ENCODE measurements around the gene MAPK14.
"Not testable (repeated sequence)": the region's sequence is repeated elsewhere in the genome, so short reads cannot be mapped to it uniquely, and the experiment has no call there.

Gene MAPK14

GRCh38 chr6:36068586-36068985, 41.0 kb downstream of the MAPK14 start:
- no peak for DNase-seq (ENCODE audit: low read depth in 2 of 3, low spot score in 1 of 3)

- no peak for DNase-seq (ENCODE audit: low read depth in 2 of 3, low spot score in 1 of 3)
Measured at GRCh38 chr6:36069573-36069972, 42.0 kb downstream of the MAPK14 start.

DNA sequence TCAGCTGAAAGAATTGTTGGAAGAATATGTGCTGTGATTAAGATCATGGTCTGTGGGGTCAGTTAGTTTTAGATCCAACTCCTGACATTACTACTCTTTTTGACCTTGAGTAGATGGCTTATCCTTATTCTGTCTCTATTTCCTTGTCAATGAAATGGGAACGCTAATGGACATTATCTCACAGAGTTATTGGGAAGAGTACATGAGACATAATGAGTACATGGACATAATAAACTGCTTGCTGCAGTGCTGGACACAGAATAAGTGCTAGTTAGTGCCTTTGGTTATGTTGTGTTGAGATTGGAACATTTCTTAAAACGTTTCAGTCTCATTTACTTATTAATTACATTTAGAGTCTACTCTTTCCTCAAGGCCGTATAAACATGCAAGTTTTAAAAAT, 42.6 kb downstream of the MAPK14 start:
- DNase-seq (ENCODE audit: low read depth in 2 of 3, low spot score in 1 of 3), result no peak

- no peak for DNase-seq (ENCODE audit: low read depth in 2 of 3, low spot score in 1 of 3)
Measured at GRCh38 chr6:36071281-36071680, 43.7 kb downstream of the MAPK14 start.

GRCh38 chr6:36071714-36072113, 44.1 kb downstream of the MAPK14 start:
- no peak for DNase-seq (ENCODE audit: low read depth in 2 of 3, low spot score in 1 of 3)

DNA sequence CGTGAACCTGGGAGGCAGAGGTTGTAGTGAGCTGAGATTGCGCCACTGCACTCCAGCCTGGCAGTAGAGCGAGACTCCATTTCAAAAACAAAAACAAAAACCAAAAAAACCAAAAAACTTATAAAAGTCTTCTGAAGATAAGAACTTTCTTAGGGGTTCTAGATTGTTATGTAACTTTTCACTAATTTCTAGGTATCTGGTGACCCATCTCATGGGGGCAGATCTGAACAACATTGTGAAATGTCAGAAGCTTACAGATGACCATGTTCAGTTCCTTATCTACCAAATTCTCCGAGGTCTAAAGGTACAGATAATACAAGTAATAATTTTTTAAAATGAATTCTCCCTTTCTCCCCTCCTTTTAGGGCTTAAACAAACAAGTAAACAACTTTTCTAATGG, 45.1 kb downstream of the MAPK14 start:
- no peak for DNase-seq (ENCODE audit: low read depth in 2 of 3, low spot score in 1 of 3)

- DNase-seq (ENCODE audit: low read depth in 2 of 3, low spot score in 1 of 3), result no peak
Measured at GRCh38 chr6:36073587-36073986, 46.0 kb downstream of the MAPK14 start.

GRCh38 chr6:36075656-36076055, 48.0 kb downstream of the MAPK14 start:
- no peak for DNase-seq (ENCODE audit: low read depth in 2 of 3, low spot score in 1 of 3)

- DNase-seq (ENCODE audit: low read depth in 2 of 3, low spot score in 1 of 3), result no peak
Measured at GRCh38 chr6:36076178-36077063, 48.8 kb downstream of the MAPK14 start.

GRCh38 chr6:36078159-36078558, 50.6 kb downstream of the MAPK14 start:
- no peak for DNase-seq (ENCODE audit: low read depth in 2 of 3, low spot score in 1 of 3)

DNA sequence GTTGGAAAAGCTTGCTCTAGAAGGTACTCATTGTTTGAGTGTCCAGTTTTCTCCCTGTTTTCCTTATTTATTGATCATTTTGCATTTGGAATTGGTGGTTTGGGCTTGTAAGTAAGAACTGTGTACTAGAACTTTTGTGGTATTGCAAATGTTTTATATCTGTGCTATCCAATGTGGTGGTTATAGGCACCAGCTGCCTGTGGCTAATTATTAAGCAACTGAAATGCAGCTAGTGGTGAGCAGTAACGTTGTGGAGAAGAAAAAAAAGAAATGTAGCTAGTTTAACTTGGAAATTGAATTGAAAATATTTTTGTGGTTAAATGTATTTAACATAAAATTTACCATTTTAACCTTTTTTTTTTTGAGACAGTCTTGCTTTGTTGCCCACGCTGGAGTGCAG, 52.0 kb downstream of the MAPK14 start:
- no peak for DNase-seq (ENCODE audit: low read depth in 2 of 3, low spot score in 1 of 3)

DNA sequence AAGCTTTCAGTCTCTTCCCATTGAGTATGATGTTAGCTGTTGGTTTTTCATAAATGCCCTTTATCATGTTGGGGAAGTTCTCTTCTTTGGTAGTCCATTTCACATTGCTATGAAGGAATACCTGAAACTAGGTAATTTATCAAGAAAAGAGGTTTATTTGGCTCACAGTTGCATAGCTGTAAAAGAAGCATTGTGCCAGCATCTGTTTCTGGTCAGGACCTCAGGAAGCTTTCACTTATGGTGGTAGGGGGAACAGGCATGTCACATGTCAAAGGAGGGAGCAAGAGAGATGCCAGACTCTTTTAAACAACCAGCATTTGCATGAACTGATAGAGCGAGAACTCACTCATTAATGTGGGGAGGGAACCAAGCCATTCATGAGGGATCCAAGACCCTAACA, 54.7 kb downstream of the MAPK14 start:
- DNase-seq (ENCODE audit: low read depth in 2 of 3, low spot score in 1 of 3), result no peak

- no peak for DNase-seq (ENCODE audit: low read depth in 2 of 3, low spot score in 1 of 3)
Measured at GRCh38 chr6:36083446-36083845, 55.8 kb downstream of the MAPK14 start.

- DNase-seq (ENCODE audit: low read depth in 2 of 3, low spot score in 1 of 3), result not testable (repeated sequence)
Measured at GRCh38 chr6:36088204-36088603, 60.6 kb downstream of the MAPK14 start.

DNA sequence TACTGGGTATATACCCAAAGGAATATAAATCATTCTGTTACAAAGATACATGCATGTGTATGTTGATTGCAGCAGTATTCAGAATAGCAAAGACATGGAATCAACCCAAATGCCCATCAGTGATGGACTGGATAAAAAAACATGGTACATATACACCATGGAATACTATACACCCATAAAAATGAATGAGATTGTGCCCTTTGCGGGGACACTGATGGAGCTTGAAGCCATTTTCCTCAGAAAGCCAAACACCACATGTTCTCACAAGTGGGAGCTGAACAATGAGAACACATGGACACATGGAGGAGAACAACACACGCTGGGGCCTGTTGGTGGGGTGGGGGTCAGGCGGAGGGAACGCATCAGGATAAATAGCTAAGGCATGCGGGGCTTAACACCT, 61.4 kb downstream of the MAPK14 start:
- no peak for DNase-seq (ENCODE audit: low read depth in 2 of 3, low spot score in 1 of 3)

DNA sequence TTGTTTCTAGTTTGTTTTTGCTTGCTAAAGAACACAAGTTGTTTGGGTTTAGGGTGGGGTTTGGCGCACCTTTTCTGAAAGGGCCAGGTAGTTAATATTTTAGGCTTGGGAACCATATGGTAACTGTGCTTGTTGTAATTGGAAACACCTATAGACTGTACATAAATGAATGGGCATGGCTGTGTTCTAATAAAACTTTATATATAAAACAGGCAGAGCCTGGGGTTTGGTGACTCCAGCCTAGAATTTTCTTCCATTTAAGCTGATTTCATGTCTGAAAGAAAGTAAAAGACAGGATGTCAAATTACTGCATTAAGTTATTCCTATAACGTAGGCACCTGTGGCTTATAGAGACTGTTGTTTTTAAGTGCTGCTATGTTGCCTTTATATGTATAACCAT, 66.6 kb downstream of the MAPK14 start:
- no peak for DNase-seq (ENCODE audit: low read depth in 2 of 3, low spot score in 1 of 3)

DNA sequence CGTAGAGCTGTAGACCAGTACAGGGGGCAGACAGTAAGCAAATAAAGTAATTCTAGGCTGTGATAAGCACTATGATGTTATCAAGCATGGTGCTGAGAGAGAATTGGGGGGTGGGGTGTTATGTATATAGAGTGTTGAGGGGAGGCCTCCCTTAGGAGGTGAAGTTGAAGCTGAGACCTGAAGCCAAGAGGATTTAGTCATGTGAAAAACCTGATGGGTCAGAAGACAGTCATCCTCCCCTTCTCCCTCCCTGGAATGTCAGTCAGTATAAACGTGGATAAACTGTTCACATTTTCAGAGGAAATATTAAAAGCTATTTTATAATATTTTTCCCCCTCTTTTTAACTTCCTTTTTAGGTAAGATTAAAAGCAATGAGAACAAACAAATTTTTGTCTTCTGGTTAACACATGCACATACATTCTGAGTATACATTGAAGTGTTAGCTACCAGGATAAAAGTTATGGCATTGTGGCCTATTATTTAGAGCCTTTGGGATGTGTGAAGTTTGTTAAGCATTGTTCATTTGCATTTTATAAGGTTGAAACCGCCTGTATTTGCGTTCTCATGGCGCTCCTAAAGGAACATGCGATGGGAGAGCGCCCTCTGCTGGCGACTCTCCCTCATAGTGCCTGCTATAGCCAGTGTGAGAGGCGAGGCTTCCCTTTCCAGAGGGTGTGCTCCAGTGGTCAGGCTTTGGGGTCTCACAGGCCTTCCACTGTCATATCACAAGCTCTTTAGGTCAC, 67.3 kb downstream of the MAPK14 start:
- DNase-seq (ENCODE audit: low read depth in 2 of 3, low spot score in 1 of 3), result peak; percentile 64 to 76 (median 69)

GRCh38 chr6:36095497-36096391, 68.1 kb downstream of the MAPK14 start:
- no peak for DNase-seq (ENCODE audit: low read depth in 2 of 3, low spot score in 1 of 3)

DNA sequence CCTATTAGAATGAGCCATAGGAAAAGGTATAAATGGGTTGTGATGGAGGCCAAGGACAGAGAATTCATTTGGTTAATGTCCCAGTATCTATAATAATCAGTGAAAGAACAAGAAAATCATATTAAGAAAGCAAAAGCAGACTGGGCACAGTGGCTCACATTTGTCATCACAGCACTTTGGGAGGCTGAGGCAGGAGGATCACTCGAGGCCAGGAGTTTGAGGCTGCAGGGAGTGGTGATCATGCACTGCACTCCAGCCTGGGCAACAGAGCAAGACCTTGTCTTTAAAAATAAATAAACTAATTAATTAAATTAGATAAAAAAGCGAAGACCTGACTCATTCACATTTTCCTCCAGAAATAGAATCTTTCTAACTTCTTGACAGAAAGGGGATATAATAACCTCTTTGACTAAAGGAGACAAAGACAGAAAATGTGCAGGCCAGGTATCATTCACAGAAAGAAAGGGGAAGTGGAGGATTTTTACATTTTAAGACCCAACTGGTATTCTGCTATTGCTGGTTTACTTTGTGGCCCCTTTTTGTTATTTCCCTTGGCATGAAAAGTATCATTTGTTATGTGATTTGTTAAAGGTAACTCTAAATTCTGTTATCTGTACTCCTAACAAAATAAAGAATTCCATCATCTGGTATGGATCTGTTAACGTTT, 70.8 kb downstream of the MAPK14 start:
- no peak for DNase-seq (ENCODE audit: low read depth in 2 of 3, low spot score in 1 of 3)

DNA sequence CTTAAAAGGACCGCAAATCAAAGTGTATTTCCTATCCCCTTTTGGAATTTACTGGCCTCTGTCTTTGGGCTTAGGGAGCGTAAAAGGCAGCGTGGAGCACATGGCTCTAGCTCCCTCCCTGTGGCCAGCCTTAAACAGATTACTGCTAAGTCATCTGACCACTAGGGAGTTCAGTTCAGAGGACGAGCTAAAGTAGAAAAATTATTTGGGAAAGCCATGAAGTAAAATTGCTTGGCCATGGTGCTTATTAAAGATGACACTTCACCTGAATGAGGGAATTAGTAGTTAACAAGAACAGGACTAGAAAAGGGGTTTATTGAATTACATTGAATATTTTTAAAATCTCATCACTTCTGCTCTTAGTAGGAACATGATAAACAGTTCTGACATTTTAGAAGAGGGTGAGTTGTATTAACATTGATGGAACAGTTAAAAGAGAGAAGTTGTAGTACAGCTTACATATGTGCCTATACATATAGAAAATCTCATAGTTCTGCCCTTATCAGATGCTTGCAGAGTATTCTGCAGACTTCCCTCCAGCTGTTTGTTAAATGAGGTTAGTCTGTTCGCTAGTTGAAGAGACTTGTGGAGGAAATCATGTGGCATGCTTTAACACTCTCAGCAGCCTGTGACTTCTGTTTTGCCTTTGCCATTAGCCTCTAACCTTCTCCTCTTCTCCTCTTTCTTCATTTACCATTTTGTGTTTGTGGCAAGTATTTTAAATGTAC, 71.5 kb downstream of the MAPK14 start:
- DNase-seq (ENCODE audit: low read depth in 2 of 3, low spot score in 1 of 3), result no peak
